PC-3 (cell line): ENCODE results near the gene DNAJC25.

Source experiments
- EZH2 ChIP-seq: fragments of 300-600 bp; sonication (generic); IDR thresholded peaks from one replicate; pipeline ENCODE4 v1.6.1; 2017; ENCODE audit warnings: antibody characterized with exemption, mild to moderate bottlenecking, low read length; ENCODE audit not compliant: unreplicated experiment
- TF ChIP-seq, protein P1 (sequence below): fragments of 300-600 bp; sonication (generic); conservative IDR thresholded peaks from 2 replicates; pipeline ENCODE4 v1.5.1; 2017; ENCODE audit warnings: antibody characterized with exemption, low read depth, mild to moderate bottlenecking, low read length

DNA sequence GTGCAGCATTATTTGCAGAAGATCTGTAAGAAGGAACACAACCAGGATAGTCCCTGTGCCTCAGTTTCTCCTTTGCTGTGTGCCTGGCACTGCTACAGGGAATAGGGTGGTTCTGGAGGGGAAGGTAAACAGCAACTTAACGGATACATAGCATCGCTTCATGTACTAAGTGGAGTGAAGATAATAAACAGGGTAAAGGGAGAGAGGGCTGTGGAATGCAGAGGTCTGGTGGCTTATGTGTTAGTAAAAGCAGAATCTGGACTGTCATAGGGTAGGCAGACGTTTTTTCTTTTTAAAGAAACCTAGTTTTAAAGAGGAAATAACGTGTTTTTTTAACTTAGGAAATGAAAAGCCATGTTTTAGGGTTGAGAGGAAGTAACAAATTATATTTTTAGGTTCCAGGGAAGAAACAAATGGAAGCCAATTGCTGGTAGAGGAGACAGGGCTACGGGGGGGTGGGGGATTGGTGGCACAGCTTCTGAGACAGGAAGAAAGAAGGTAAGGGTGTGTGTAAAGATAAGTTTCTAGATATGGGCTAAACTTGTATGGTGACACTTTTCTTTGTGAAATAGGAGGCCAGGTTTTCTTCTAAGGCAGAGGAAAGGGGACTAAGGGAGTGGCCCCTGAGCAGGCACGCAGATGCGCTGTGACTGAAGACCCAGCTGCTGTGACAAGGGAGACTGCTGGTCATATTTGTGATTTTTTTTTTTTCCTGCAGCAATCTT, 31.6 kb downstream of the DNAJC25 start:
- TF ChIP-seq, protein P1, sequence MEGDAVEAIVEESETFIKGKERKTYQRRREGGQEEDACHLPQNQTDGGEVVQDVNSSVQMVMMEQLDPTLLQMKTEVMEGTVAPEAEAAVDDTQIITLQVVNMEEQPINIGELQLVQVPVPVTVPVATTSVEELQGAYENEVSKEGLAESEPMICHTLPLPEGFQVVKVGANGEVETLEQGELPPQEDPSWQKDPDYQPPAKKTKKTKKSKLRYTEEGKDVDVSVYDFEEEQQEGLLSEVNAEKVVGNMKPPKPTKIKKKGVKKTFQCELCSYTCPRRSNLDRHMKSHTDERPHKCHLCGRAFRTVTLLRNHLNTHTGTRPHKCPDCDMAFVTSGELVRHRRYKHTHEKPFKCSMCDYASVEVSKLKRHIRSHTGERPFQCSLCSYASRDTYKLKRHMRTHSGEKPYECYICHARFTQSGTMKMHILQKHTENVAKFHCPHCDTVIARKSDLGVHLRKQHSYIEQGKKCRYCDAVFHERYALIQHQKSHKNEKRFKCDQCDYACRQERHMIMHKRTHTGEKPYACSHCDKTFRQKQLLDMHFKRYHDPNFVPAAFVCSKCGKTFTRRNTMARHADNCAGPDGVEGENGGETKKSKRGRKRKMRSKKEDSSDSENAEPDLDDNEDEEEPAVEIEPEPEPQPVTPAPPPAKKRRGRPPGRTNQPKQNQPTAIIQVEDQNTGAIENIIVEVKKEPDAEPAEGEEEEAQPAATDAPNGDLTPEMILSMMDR, result no peak
- TF ChIP-seq EZH2, result no peak
